ENCODE measurements around the gene SLC9A4.

Gene SLC9A4

GRCh38 chr2:102473020-102473419, at the start of gene SLC9A4:
Gene SLC9A4 (plus strand): TSS chr2:102473226. CDS start chr2:102473760, 534 bp downstream.
- DNase-seq, result peak; percentile 41

GRCh38 chr2:102423368-102423767, 49.7 kb upstream of the SLC9A4 start:
- no peak for DNase-seq

- no peak for DNase-seq
Measured at GRCh38 chr2:102424754-102425153, 48.3 kb upstream of the SLC9A4 start.

GRCh38 chr2:102425441-102426132, 47.4 kb upstream of the SLC9A4 start:
- DNase-seq, result no peak

- DNase-seq, result no peak
Measured at GRCh38 chr2:102427249-102427648, 45.8 kb upstream of the SLC9A4 start.

GRCh38 chr2:102428573-102428972, 44.5 kb upstream of the SLC9A4 start:
- no peak for DNase-seq

GRCh38 chr2:102432386-102432785, 40.6 kb upstream of the SLC9A4 start:
- no peak for DNase-seq

- no peak for DNase-seq
Measured at GRCh38 chr2:102433973-102434654, 38.9 kb upstream of the SLC9A4 start.

- no peak for DNase-seq
Measured at GRCh38 chr2:102434655-102435381, 38.2 kb upstream of the SLC9A4 start.

GRCh38 chr2:102435741-102436140, 37.3 kb upstream of the SLC9A4 start:
- no peak for DNase-seq

- DNase-seq, result no peak
Measured at GRCh38 chr2:102436323-102436722, 36.7 kb upstream of the SLC9A4 start.

GRCh38 chr2:102437122-102437521, 35.9 kb upstream of the SLC9A4 start:
- no peak for DNase-seq

GRCh38 chr2:102438111-102438510, 34.9 kb upstream of the SLC9A4 start:
- no peak for DNase-seq

- DNase-seq, result no peak
Measured at GRCh38 chr2:102438578-102438977, 34.4 kb upstream of the SLC9A4 start.

- no peak for DNase-seq
Measured at GRCh38 chr2:102439065-102439695, 33.8 kb upstream of the SLC9A4 start.

GRCh38 chr2:102442967-102443828, 29.8 kb upstream of the SLC9A4 start:
- DNase-seq, result peak; percentile 20

GRCh38 chr2:102444233-102444632, 28.8 kb upstream of the SLC9A4 start:
- DNase-seq, result no peak

GRCh38 chr2:102446936-102447335, 26.1 kb upstream of the SLC9A4 start:
- DNase-seq, result no peak

GRCh38 chr2:102449370-102449974, 23.6 kb upstream of the SLC9A4 start:
- DNase-seq, result peak; percentile 37

- no peak for DNase-seq
Measured at GRCh38 chr2:102451968-102452367, 21.1 kb upstream of the SLC9A4 start.

GRCh38 chr2:102453501-102453900, 19.5 kb upstream of the SLC9A4 start:
- DNase-seq, result no peak

Measured in RPMI8226 (cell line).